SK-N-SH (cell line): Measurements from ENCODE around the gene MAP2K3. TPM values are rescaled to one million over a fixed set of nuclear protein-coding genes. Genes with fewer than 3 reads are reported as not detected.

ENCODE experiments used
- CTCF ChIA-PET: fragments of 300-600, 350-600 bp; formaldehyde crosslinking; extraction: SDS; loops from one replicate; lab custom pipeline; 2021; lab: Yijun Ruan, JAX
- POLR2A ChIA-PET: fragments of 350-600 bp; sonication (Branson Sonifier 250); formaldehyde crosslinking; extraction: SDS; loops from one replicate; lab custom pipeline; 2020; ENCODE audit warnings: antibody characterized with exemption, inconsistent platforms; lab: Yijun Ruan, JAX
- DNase-seq: peaks from one replicate; pipeline ENCODE4 v3.0.0; 2012
- H2AFZ ChIP-seq: fragments of 200-600 bp; sonication (generic); 2 replicates; pipeline ENCODE4 v1.8.1; 2016; ENCODE audit warnings: antibody characterized with exemption, mild to moderate bottlenecking, low read depth
- H3F3A ChIP-seq: fragments of 200-600 bp; sonication (generic); replicated peaks from 2 replicates; pipeline ENCODE3; 2016; ENCODE audit warnings: antibody characterized with exemption, mild to moderate bottlenecking; ENCODE audit not compliant: insufficient read depth
- H3K27ac ChIP-seq, 2 experiments: fragments of 200-500 bp in 1 of 2; fragments of 200-600 bp in 1 of 2; sonication (Bioruptor generic) in 1 of 2; sonication (generic), shearing (Covaris generic) in 1 of 2; 2 replicates each; pipeline versions ENCODE4 v1.5.1 to v1.6.1; 2014 to 2016; ENCODE audit warnings: low read depth in 2 of 2, inconsistent platforms in 1 of 2, low read length in 1 of 2, mild to moderate bottlenecking in 1 of 2, mixed read lengths in 1 of 2
- H3K27me3 ChIP-seq: fragments of 200-600 bp; sonication (generic), shearing (Covaris generic); 2 replicates; pipeline ENCODE4 v1.6.1; 2016; ENCODE audit warnings: mixed run types; ENCODE audit not compliant: insufficient read depth
- H3K36me3 ChIP-seq, 2 experiments: fragments of 200-500 bp in 1 of 2; fragments of 200-600 bp in 1 of 2; sonication (Bioruptor generic) in 1 of 2; sonication (generic) in 1 of 2; replicated peaks in 1 of 2; 2 replicates each; pipeline versions ENCODE3 to v1.5.1; 2014 to 2016; ENCODE audit warnings: low read length in 1 of 2, mild to moderate bottlenecking in 1 of 2; ENCODE audit not compliant: insufficient read depth in 2 of 2, control insufficient read depth in 1 of 2
- H3K4me1 ChIP-seq, 2 experiments: fragments of 200-500 bp in 1 of 2; fragments of 200-600 bp in 1 of 2; sonication (Bioruptor generic) in 1 of 2; sonication (generic), shearing (Covaris generic) in 1 of 2; 2 replicates each; pipeline versions ENCODE4 v1.5.1 to v1.6.1; 2014 to 2016; ENCODE audit warnings: low read depth in 1 of 2, low read length in 1 of 2, mixed run types in 1 of 2; ENCODE audit not compliant: insufficient read depth in 2 of 2, control insufficient read depth in 1 of 2
- H3K4me2 ChIP-seq: fragments of 200-600 bp; sonication (generic), shearing (Covaris generic); 2 replicates; pipeline ENCODE4 v1.6.1; 2017; ENCODE audit warnings: mixed run types
- H3K4me3 ChIP-seq, 2 experiments: fragments of 200-500 bp in 1 of 2; fragments of 200-600 bp in 1 of 2; sonication (Bioruptor generic) in 1 of 2; sonication (generic), shearing (Covaris generic) in 1 of 2; 2 replicates each; pipeline versions ENCODE4 v1.5.1 to v1.8.1; 2014 to 2016; ENCODE audit warnings: low read depth in 2 of 2, inconsistent platforms in 1 of 2, low read length in 1 of 2, mild to moderate bottlenecking in 1 of 2, mixed read lengths in 1 of 2, moderate library complexity in 1 of 2
- H3K79me2 ChIP-seq: fragments of 200-600 bp; sonication (generic); 2 replicates; pipeline ENCODE4 v1.8.1; 2017; ENCODE audit warnings: mild to moderate bottlenecking; ENCODE audit not compliant: insufficient read depth
- H3K9ac ChIP-seq: fragments of 200-600 bp; sonication (generic); 2 replicates; pipeline ENCODE4 v1.6.1; 2017; ENCODE audit warnings: mixed run types
- H3K9me2 ChIP-seq: fragments of 200-600 bp; sonication (generic); 2 replicates; pipeline ENCODE4 v1.6.1; 2017; ENCODE audit warnings: mixed run types
- H3K9me3 ChIP-seq: fragments of 200-600 bp; sonication (generic); 2 replicates; pipeline ENCODE4 v1.6.1; 2017; ENCODE audit warnings: mixed run types, mild to moderate bottlenecking, moderate library complexity
- H4K20me1 ChIP-seq: fragments of 200-600 bp; sonication (generic); 2 replicates; pipeline ENCODE4 v1.6.1; 2017; ENCODE audit warnings: mild to moderate bottlenecking, mixed run types; ENCODE audit not compliant: insufficient read depth
- CHD2 ChIP-seq: fragments of 150-350 bp; IDR thresholded peaks from 2 replicates; pipeline ENCODE4 v1.6.1; 2018; ENCODE audit warnings: low read length; ENCODE audit not compliant: partially characterized antibody
- FOSL2 ChIP-seq: IDR thresholded peaks from 2 replicates; pipeline ENCODE4 v1.4.0; 2012; ENCODE audit warnings: low read depth, mild to moderate bottlenecking, moderate library complexity, borderline replicate concordance
- FOXJ3 ChIP-seq: sonication (generic); formaldehyde crosslinking; IDR thresholded peaks from 2 replicates; pipeline ENCODE4 v1.5.1; 2020; ENCODE audit warnings: mild to moderate bottlenecking, missing genetic modification reagents
- FOXM1 ChIP-seq: IDR thresholded peaks from 2 replicates; pipeline ENCODE4 v1.4.0; 2012; ENCODE audit warnings: low read depth, mild to moderate bottlenecking
- JUND ChIP-seq: IDR thresholded peaks from 2 replicates; pipeline ENCODE4 v1.4.0; 2012
- MAX ChIP-seq: IDR thresholded peaks from 2 replicates; pipeline ENCODE4 v1.4.0; 2012; ENCODE audit warnings: low read depth
- MXI1 ChIP-seq: IDR thresholded peaks from 2 replicates; pipeline ENCODE4 v1.6.1; 2012; ENCODE audit warnings: mild to moderate bottlenecking, low read depth, low read length, improper control_type of control experiment
- NFIC ChIP-seq: IDR thresholded peaks from 2 replicates; pipeline ENCODE4 v1.4.0; 2012; ENCODE audit warnings: borderline replicate concordance
- NRF1 ChIP-seq: IDR thresholded peaks from 2 replicates; pipeline ENCODE4 v1.6.1; 2012; ENCODE audit warnings: low read depth, mild to moderate bottlenecking, low read length
- RAD21 ChIP-seq: IDR thresholded peaks from 2 replicates; pipeline ENCODE4 v1.6.1; 2012; ENCODE audit warnings: mild to moderate bottlenecking, low read length
- REST ChIP-seq: IDR thresholded peaks from 2 replicates; pipeline ENCODE4 v1.6.1; 2012; ENCODE audit warnings: mild to moderate bottlenecking, low read depth, low read length, moderate library complexity
- RFX5 ChIP-seq: IDR thresholded peaks from 2 replicates; pipeline ENCODE4 v1.6.1; 2012; ENCODE audit warnings: mild to moderate bottlenecking, improper control_type of control experiment, low read length
- RXRA ChIP-seq: IDR thresholded peaks from 2 replicates; pipeline ENCODE4 v1.4.0; 2012; ENCODE audit warnings: low read depth, mild to moderate bottlenecking, borderline replicate concordance
- SMC3 ChIP-seq: IDR thresholded peaks from 2 replicates; pipeline ENCODE4 v1.6.1; 2012; ENCODE audit warnings: low read depth, low read length, improper control_type of control experiment
- TAF1 ChIP-seq: IDR thresholded peaks from 2 replicates; pipeline ENCODE4 v1.6.1; 2012; ENCODE audit warnings: low read depth, mild to moderate bottlenecking, low read length, moderate library complexity, borderline replicate concordance
- TCF12 ChIP-seq: IDR thresholded peaks from 2 replicates; pipeline ENCODE4 v1.4.0; 2012
- TEAD4 ChIP-seq: IDR thresholded peaks from 2 replicates; pipeline ENCODE4 v1.4.0; 2012; ENCODE audit warnings: mild to moderate bottlenecking, borderline replicate concordance; ENCODE audit not compliant: insufficient read depth
- ZBTB33 ChIP-seq: IDR thresholded peaks from 2 replicates; pipeline ENCODE4 v1.4.0; 2012; ENCODE audit warnings: low read depth, borderline replicate concordance
- WGBS: methylation state at CpG from one replicate; pipeline ENCODE4 v1.1.6; 2017; ENCODE audit warnings: low lambda C conversion rate; 5-methylcytosine and 5-hydroxymethylcytosine counted together
- polyA plus RNA-seq, 3 experiments: library from polyadenylated mRNA; depleted of rRNA; stranded (reverse); fragments of >200 nt; gene quantifications; 2 replicates each; pipeline ENCODE4 v1.2.3, GENCODE V29; 2012

The MAP2K3 gene
- polyA plus RNA-seq, 1 of the 3 experiments (the other 2 are of a cell fraction), result 30.0 TPM

DNA sequence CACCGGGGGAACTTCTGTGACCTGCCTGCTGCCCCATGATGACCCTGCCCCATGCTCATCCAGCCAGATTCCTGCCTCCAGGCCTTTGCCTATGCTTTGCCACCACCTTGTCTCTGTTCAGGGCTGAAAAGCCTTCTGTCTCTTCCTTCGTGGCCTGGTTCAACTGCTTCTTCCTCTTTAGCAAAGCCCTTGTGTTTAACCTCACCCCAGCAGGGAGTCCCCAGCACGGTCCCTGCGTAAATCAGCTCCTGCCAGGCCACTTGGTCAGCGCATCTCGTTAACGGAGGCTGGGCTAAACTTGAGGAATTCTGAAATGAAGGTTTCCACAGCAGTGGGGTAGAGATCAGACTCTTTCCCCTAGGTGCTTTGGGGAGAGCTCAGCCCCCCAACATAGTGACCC, 75.5 kb downstream of the MAP2K3 start:
- H3K36me3 ChIP-seq, result no peaks in the 10 kb centered on the region
- CTCF ChIA-PET, result no interaction called here
- H3K9me2 ChIP-seq, result no peaks in the 10 kb centered on the region
- no peak for TF ChIP-seq FOSL2
- no peak for TF ChIP-seq SMC3
- TF ChIP-seq MAX, result no peak
- no peak for TF ChIP-seq TAF1
- no peak for TF ChIP-seq RXRA
- no peak for TF ChIP-seq ZBTB33
- no peak for TF ChIP-seq NFIC
- TF ChIP-seq FOXM1, result no peak
- no peak for TF ChIP-seq FOXJ3 (CRISPR knock-in tag)
- H3K79me2 ChIP-seq, result no peaks in the 10 kb centered on the region
- H4K20me1 ChIP-seq, result no peaks in the 10 kb centered on the region
- H3K9me3 ChIP-seq, result no peaks in the 10 kb centered on the region
- 77% methylated on average over 7 of the region's 7 CpGs for WGBS
- peaks cover 0 to 23% of the 10 kb centered on the region in 2 experiments; a peak in 1 of 4 replicates for H3K4me1 ChIP-seq
- no peak overlapping the region for H3K9ac ChIP-seq
- no peak overlapping the region for H3K4me3 ChIP-seq
- POLR2A ChIA-PET, result no interaction called here
- H3K27ac ChIP-seq, result no peak overlapping the region
- H2AFZ ChIP-seq, result no peak overlapping the region
- H3K4me2 ChIP-seq, result no peak overlapping the region
- no peaks in the 10 kb centered on the region for H3K27me3 ChIP-seq
- DNase-seq, result no peak
- no peaks in the 10 kb centered on the region for H3F3A ChIP-seq

DNA sequence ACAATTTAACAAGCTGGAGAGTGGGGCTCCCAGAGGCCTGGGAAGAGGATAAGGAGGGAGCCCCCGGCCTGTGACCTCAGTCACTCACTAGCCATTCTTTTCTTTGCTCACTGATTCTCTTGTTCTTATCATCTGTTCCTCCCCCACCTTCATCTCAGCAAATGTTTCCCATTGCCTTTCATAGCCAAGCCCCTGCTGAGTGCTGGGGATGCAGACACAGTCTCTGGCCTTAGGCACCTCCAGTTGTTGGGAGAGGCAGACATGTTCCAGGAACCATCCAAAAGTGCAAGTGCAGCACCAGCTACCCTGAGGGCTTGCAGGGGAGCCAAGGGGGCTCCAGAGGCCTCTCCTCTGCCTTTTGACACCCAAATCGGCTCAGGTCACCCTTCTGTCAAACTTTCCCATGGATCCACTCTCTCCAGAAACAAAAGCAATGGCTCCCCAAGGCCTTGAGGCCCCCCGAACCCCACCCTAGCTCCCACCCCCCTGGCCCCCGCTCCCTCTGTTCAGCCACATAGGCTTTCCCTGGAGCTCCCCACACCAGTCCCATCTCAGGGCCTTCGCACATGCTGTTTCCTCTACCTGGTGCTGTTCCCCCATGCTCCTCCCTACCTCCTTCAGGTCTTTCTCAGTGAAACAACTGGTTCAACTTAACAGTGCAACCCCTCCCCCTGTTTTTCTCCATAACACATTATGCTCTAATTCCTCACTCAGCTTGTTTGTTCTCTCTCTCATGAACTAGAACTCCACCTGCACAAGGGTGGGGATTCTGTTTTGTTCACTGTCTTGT, 76.7 kb downstream of the MAP2K3 start:
- POLR2A ChIA-PET, result no interaction called here
- no peaks in the 10 kb centered on the region for H3K36me3 ChIP-seq
- DNase-seq, result peak; percentile 53
- TF ChIP-seq REST (no peak), FOXJ3 (CRISPR knock-in tag) (no peak), MXI1 (no peak), JUND (no peak), RFX5 (no peak), TCF12 (no peak), TEAD4 (no peak), CHD2 (no peak), RAD21 (no peak), NRF1 (no peak)
- TF ChIP-seq, all 33 proteins: peak for 0
- no peaks in the 10 kb centered on the region for H3K79me2 ChIP-seq
- H3K4me1 ChIP-seq, result peaks cover 0 to 23% of the 10 kb centered on the region in 2 experiments; a peak in 1 of 4 replicates
- no peaks in the 10 kb centered on the region for H3K27me3 ChIP-seq
- H3K4me2 ChIP-seq, result no peak overlapping the region
- no peaks in the 10 kb centered on the region for H3K9me2 ChIP-seq
- H2AFZ ChIP-seq, result no peak overlapping the region
- no peak overlapping the region for H3K27ac ChIP-seq
- H3K4me3 ChIP-seq, result no peak overlapping the region
- no peaks in the 10 kb centered on the region for H3K9me3 ChIP-seq
- CTCF ChIA-PET, result interaction anchor here (1.3 kb wide), 1 partner anchor 96 kb away, joined by 3 read pairs; no protein-coding TSS in a partner anchor
- H3F3A ChIP-seq, result no peaks in the 10 kb centered on the region
- WGBS, result 32% methylated on average over 5 of the region's 5 CpGs
- H4K20me1 ChIP-seq, result no peaks in the 10 kb centered on the region
- H3K9ac ChIP-seq, result no peak overlapping the region
